Astrocyte of the hippocampus (primary cell): ENCODE results near the gene ZNF747.
A peak's percentile ranks its signal among the peaks of the same experiment; 100 is the strongest.

Experiments
- DNase-seq: peaks from one replicate; pipeline ENCODE4 v3.0.0; 2011; ENCODE audit warnings: low read depth, low spot score

The ZNF747 gene

GRCh38 chr16:30519120-30520049 lies 15.3 kb downstream of the ZNF747 start:
- no peak for DNase-seq

GRCh38 chr16:30518552-30518951 lies 16.1 kb downstream of the ZNF747 start:
- DNase-seq: no peak

GRCh38 chr16:30515275-30515674 lies 19.4 kb downstream of the ZNF747 start:
- no peak for DNase-seq

GRCh38 chr16:30511509-30511908 lies 23.1 kb downstream of the ZNF747 start:
- no peak for DNase-seq

- DNase-seq: no peak
Measured at GRCh38 chr16:30510376-30510938, 24.2 kb downstream of the ZNF747 start.

GRCh38 chr16:30509081-30509765 lies 25.4 kb downstream of the ZNF747 start:
- no peak for DNase-seq

GRCh38 chr16:30503403-30504296 lies 31.0 kb downstream of the ZNF747 start:
- DNase-seq: no peak

GRCh38 chr16:30499284-30499683 lies 35.4 kb downstream of the ZNF747 start:
- no peak for DNase-seq

GRCh38 chr16:30494709-30495108 lies 39.9 kb downstream of the ZNF747 start:
- DNase-seq: no peak

- no peak for DNase-seq
Measured at GRCh38 chr16:30493941-30494488, 40.6 kb downstream of the ZNF747 start.

GRCh38 chr16:30491744-30492308 lies 42.8 kb downstream of the ZNF747 start:
- DNase-seq: peak; percentile 52

GRCh38 chr16:30491229-30491628 lies 43.4 kb downstream of the ZNF747 start:
- no peak for DNase-seq

- DNase-seq: peak; percentile 11
Measured at GRCh38 chr16:30490210-30490609, 44.4 kb downstream of the ZNF747 start.

GRCh38 chr16:30488764-30489605 lies 45.7 kb downstream of the ZNF747 start:
- DNase-seq: no peak

- DNase-seq: no peak
Measured at GRCh38 chr16:30485818-30486436, 48.7 kb downstream of the ZNF747 start.

- no peak for DNase-seq
Measured at GRCh38 chr16:30484887-30485286, 49.8 kb downstream of the ZNF747 start.

- no peak for DNase-seq
Measured at GRCh38 chr16:30482366-30482765, 52.3 kb downstream of the ZNF747 start.

- DNase-seq: no peak
Measured at GRCh38 chr16:30481381-30481780, 53.3 kb downstream of the ZNF747 start.
